WTC11 (cell line): ENCODE results near the gene SART3.

ENCODE experiments used
- ESRRA ChIP-seq: sonication (generic); formaldehyde crosslinking; IDR thresholded peaks from 2 replicates; pipeline ENCODE4 v1.8.1; 2022; ENCODE audit warnings: mild to moderate bottlenecking, missing genetic modification reagents, borderline replicate concordance
- GABPB1 ChIP-seq: sonication (generic); formaldehyde crosslinking; IDR thresholded peaks from 2 replicates; pipeline ENCODE4 v1.8.1; 2023; ENCODE audit warnings: mild to moderate bottlenecking, missing genetic modification reagents
- NR2C2 ChIP-seq: sonication (generic); formaldehyde crosslinking; IDR thresholded peaks from 2 replicates; pipeline ENCODE4 v1.8.0; 2022; ENCODE audit warnings: mild to moderate bottlenecking, missing genetic modification reagents
- TF ChIP-seq, protein P1 (sequence below): fragments of 250-450 bp; sonication (Bioruptor Pico); IDR thresholded peaks from 2 replicates; pipeline ENCODE4 v1.9.0; 2021; ENCODE audit warnings: mild to moderate bottlenecking
- TF ChIP-seq, protein P2 (sequence below): fragments of 200-600 bp; IDR thresholded peaks from 2 replicates; pipeline ENCODE4 v1.8.0; 2022; ENCODE audit warnings: antibody characterized with exemption
- TF ChIP-seq, protein P3 (sequence below): sonication (generic); formaldehyde crosslinking; IDR thresholded peaks from 2 replicates; pipeline ENCODE4 v1.8.1; 2023; ENCODE audit warnings: mild to moderate bottlenecking, missing genetic modification reagents, moderate library complexity
- TF ChIP-seq, protein P4 (sequence below): sonication (generic); formaldehyde crosslinking; IDR thresholded peaks from 2 replicates; pipeline ENCODE4 v1.8.0; 2022; ENCODE audit warnings: mild to moderate bottlenecking, missing genetic modification reagents

DNA sequence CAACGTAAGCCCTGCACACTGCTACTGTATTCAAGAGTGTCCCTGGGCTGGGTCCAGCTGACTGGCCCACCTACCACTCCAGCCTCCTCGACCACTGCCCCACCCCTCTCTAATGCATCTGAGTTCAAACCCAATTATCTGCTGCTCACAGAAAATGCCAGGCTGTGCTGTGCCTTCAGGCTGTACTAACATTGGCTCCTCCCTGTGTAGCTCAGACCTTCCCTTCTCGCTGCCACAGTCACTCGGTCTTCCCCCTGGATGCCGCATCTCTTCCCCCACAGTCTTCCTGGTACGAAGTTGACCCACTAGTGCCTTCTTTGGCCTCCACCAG, 33.8 kb downstream of the SART3 start:
- TF ChIP-seq, protein P1, sequence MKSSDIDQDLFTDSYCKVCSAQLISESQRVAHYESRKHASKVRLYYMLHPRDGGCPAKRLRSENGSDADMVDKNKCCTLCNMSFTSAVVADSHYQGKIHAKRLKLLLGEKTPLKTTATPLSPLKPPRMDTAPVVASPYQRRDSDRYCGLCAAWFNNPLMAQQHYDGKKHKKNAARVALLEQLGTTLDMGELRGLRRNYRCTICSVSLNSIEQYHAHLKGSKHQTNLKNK (CRISPR knock-in tag) = no peak
- TF ChIP-seq ESRRA (CRISPR knock-in tag) (no peak), NR2C2 (no peak), GABPB1 (CRISPR knock-in tag) (no peak)
- TF ChIP-seq, protein P2, sequence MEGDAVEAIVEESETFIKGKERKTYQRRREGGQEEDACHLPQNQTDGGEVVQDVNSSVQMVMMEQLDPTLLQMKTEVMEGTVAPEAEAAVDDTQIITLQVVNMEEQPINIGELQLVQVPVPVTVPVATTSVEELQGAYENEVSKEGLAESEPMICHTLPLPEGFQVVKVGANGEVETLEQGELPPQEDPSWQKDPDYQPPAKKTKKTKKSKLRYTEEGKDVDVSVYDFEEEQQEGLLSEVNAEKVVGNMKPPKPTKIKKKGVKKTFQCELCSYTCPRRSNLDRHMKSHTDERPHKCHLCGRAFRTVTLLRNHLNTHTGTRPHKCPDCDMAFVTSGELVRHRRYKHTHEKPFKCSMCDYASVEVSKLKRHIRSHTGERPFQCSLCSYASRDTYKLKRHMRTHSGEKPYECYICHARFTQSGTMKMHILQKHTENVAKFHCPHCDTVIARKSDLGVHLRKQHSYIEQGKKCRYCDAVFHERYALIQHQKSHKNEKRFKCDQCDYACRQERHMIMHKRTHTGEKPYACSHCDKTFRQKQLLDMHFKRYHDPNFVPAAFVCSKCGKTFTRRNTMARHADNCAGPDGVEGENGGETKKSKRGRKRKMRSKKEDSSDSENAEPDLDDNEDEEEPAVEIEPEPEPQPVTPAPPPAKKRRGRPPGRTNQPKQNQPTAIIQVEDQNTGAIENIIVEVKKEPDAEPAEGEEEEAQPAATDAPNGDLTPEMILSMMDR = no peak
- TF ChIP-seq, protein P3, sequence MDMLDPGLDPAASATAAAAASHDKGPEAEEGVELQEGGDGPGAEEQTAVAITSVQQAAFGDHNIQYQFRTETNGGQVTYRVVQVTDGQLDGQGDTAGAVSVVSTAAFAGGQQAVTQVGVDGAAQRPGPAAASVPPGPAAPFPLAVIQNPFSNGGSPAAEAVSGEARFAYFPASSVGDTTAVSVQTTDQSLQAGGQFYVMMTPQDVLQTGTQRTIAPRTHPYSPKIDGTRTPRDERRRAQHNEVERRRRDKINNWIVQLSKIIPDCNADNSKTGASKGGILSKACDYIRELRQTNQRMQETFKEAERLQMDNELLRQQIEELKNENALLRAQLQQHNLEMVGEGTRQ (CRISPR knock-in tag) = no peak
- TF ChIP-seq, protein P4, sequence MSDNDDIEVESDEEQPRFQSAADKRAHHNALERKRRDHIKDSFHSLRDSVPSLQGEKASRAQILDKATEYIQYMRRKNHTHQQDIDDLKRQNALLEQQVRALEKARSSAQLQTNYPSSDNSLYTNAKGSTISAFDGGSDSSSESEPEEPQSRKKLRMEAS (CRISPR knock-in tag) = no peak
